Activated effector memory CD4-positive, alpha-beta T cell treated with anti-CD3 and anti-CD28 coated beads, Interleukin-2, amount 50 U/mL, for 16 hours (primary cell): ENCODE data around the gene WDR77.

ENCODE experiments used
- DNase-seq: peaks from one replicate; pipeline ENCODE4 v3.0.0-alpha.2; 2020

The WDR77 gene

GRCh38 chr1:111424281-111424680 is 24.8 kb downstream of the WDR77 start:
- DNase-seq: no peak

GRCh38 chr1:111422546-111423391 is 26.3 kb downstream of the WDR77 start:
- DNase-seq: no peak

- no peak for DNase-seq
Observed at GRCh38 chr1:111420377-111420776, 28.7 kb downstream of the WDR77 start.

- no peak for DNase-seq
Observed at GRCh38 chr1:111419037-111419436, 30.0 kb downstream of the WDR77 start.

- DNase-seq: no peak
Observed at GRCh38 chr1:111417755-111418154, 31.3 kb downstream of the WDR77 start.

GRCh38 chr1:111415461-111415860 is 33.6 kb downstream of the WDR77 start:
- DNase-seq: no peak

GRCh38 chr1:111414756-111415155 is 34.3 kb downstream of the WDR77 start:
- DNase-seq: no peak

- DNase-seq: no peak
Observed at GRCh38 chr1:111412839-111413238, 36.2 kb downstream of the WDR77 start.

- DNase-seq: no peak
Observed at GRCh38 chr1:111407301-111407700, 41.8 kb downstream of the WDR77 start.

- DNase-seq: peak; percentile 78
Observed at GRCh38 chr1:111406321-111406768, 42.7 kb downstream of the WDR77 start.

- no peak for DNase-seq
Observed at GRCh38 chr1:111404588-111404987, 44.5 kb downstream of the WDR77 start.

- DNase-seq: no peak
Observed at GRCh38 chr1:111402083-111402482, 47.0 kb downstream of the WDR77 start.

- peak; percentile 67 for DNase-seq
Observed at GRCh38 chr1:111399792-111400610, 49.1 kb downstream of the WDR77 start.

GRCh38 chr1:111392460-111392945 is 56.6 kb downstream of the WDR77 start:
- no peak for DNase-seq

- DNase-seq: no peak
Observed at GRCh38 chr1:111392042-111392441, 57.0 kb downstream of the WDR77 start.
